ENCODE measurements around the gene POLRMT. TPM values are rescaled to one million over a fixed set of nuclear protein-coding genes. Genes with fewer than 3 reads are reported as not detected.
"Not testable (repeated sequence)": the region's sequence is repeated elsewhere in the genome, so short reads cannot be mapped to it uniquely, and the experiment has no call there.

Gene POLRMT
- total and polyA plus RNA-seq, 8 donors, result 28.5 to 44.7 (median 39.7) TPM

- DNase-seq (no peak), ATAC-seq (no peak)
- no peak for TF ChIP-seq CTCF (IDR thresholded peaks at IDR 0.05)
- Histone ChIP-seq H3K4me1 (peaks cover 0 to 7% of the 10 kb centered on the region in 2 donors), H3K4me3 (no peak overlapping the region), H3K9me3 (peaks cover 0 to 4% of the 10 kb centered on the region in 2 donors), H3K27ac (no peak overlapping the region), H3K27me3 (peaks cover 0 to 6% of the 10 kb centered on the region in 2 donors), H3K36me3 (no peaks in the 10 kb centered on the region)
- intact Hi-C loops (cut with DNase I), result no loop called here
Measured at GRCh38 chr19:604355-604754, 29.0 kb downstream of the POLRMT start.

GRCh38 chr19:603779-604178, 29.6 kb downstream of the POLRMT start:
- ATAC-seq; H3K9me3 ChIP-seq; H3K36me3 ChIP-seq; H3K4me1 ChIP-seq; intact Hi-C loops (cut with DNase I); H3K4me3 ChIP-seq; DNase-seq; H3K27me3 ChIP-seq; H3K27ac ChIP-seq: not testable (repeated sequence)

- intact Hi-C loops (cut with DNase I); H3K4me3 ChIP-seq; H3K27ac ChIP-seq; H3K27me3 ChIP-seq; DNase-seq; H3K4me1 ChIP-seq; ATAC-seq; H3K36me3 ChIP-seq; H3K9me3 ChIP-seq: not testable (repeated sequence)
Measured at GRCh38 chr19:603302-603639, 30.1 kb downstream of the POLRMT start.

- intact Hi-C loops (cut with DNase I), result no loop called here
- no peaks in the 10 kb centered on the region for H3K36me3 ChIP-seq
- ATAC-seq, result no peak
- no peak for DNase-seq
- peaks cover 0 to 4% of the 10 kb centered on the region in 2 donors for H3K9me3 ChIP-seq
- no peak overlapping the region for H3K27ac ChIP-seq
- H3K27me3 ChIP-seq, result no peaks in the 10 kb centered on the region
- TF ChIP-seq CTCF (IDR thresholded peaks at IDR 0.05), result no peak
- no peak overlapping the region for H3K4me3 ChIP-seq
- no peaks in the 10 kb centered on the region for H3K4me1 ChIP-seq
Measured at GRCh38 chr19:602391-603301, 30.7 kb downstream of the POLRMT start.

GRCh38 chr19:601790-602189, 31.5 kb downstream of the POLRMT start:
- no peak overlapping the region for H3K27ac ChIP-seq
- H3K36me3 ChIP-seq, result no peaks in the 10 kb centered on the region
- intact Hi-C loops (cut with DNase I), result no loop called here
- H3K4me1 ChIP-seq, result no peaks in the 10 kb centered on the region
- no peak for DNase-seq
- no peak overlapping the region for H3K4me3 ChIP-seq
- H3K9me3 ChIP-seq, result peaks cover 0 to 4% of the 10 kb centered on the region in 2 donors
- H3K27me3 ChIP-seq, result peaks cover 0 to 4% of the 10 kb centered on the region in 2 donors
- TF ChIP-seq CTCF (IDR thresholded peaks at IDR 0.05), result no peak
- no peak for ATAC-seq

- intact Hi-C loops (cut with DNase I), result no loop called here
- H3K27ac ChIP-seq, result no peak overlapping the region
- no peak for TF ChIP-seq CTCF (IDR thresholded peaks at IDR 0.05)
- DNase-seq (no peak), ATAC-seq (no peak)
- no peaks in the 10 kb centered on the region for H3K36me3 ChIP-seq
- no peak overlapping the region for H3K4me3 ChIP-seq
- peaks cover 0 to 4% of the 10 kb centered on the region in 2 donors for H3K9me3 ChIP-seq
- peaks cover 0 to 9% of the 10 kb centered on the region in 2 donors for H3K27me3 ChIP-seq
- no peaks in the 10 kb centered on the region for H3K4me1 ChIP-seq
Measured at GRCh38 chr19:601310-601709, 32.0 kb downstream of the POLRMT start.

Measured in left lung (tissue), 10 donors.